GDM1 (cell line): ENCODE results near the gene KLHL3.
"Not testable (repeated sequence)": the region's sequence is repeated elsewhere in the genome, so short reads cannot be mapped to it uniquely, and the experiment has no call there.

Source experiments
- DNase-seq: peaks from one replicate; lab custom pipeline; 2025; lab: John Stamatoyannopoulos, UW

KLHL3 gene

DNA sequence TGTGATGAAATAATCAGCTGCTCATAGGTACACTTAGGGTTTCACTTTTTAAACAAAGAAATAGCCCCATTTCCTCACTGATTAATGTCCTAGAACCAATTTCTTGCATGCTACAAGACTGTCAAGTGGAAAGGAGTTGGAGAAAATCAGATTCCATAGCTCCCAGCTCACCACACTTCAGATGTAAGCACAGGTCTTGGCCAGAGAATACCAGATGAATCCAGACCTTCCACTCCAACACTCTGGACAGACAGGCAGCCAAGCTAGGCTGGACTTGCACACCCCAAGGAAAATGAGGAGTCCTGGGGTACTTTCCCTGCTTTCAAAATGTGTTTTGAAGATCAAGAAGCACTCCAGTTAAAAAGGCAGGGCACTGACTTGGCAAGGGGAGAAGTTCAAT, 68.5 kb downstream of the KLHL3 start:
- DNase-seq = no peak

DNA sequence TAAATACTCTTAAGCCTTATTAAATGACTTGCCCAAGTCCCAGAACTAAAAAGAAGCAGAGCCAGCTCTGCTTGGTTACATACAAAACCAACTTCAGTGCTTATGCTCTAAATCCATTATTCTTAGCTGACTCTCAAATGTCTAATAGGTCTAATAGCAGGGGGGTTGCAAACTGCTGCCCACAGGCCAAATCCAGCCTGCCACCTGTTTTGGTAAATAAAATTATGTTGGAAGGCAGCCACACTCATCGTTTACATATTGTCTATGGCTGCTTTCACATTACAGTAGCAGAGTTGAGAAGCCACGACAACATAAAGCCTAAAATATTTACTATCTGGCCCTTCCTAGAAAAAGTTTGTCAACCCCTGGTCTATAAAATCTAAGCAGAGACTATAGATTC, 69.0 kb downstream of the KLHL3 start:
- no peak for DNase-seq

DNA sequence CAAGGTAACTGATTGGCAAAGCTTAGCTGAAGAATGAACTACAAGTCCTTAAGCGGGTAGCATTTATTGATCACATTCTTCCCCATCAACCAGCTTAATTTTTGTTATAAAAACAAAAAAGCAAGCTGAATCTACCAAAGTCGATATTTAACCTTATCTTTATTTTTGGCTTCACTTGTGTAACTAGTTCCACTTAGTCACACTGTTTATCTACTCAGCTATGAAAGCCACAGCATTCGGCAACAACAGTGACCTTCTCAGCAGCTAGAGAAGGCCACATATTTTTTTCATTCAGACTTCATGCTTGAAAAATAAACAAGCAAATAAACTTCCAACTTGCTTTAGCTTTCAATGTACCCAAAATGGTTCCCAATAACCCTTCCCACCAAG, 69.4 kb downstream of the KLHL3 start:
- no peak for DNase-seq

DNA sequence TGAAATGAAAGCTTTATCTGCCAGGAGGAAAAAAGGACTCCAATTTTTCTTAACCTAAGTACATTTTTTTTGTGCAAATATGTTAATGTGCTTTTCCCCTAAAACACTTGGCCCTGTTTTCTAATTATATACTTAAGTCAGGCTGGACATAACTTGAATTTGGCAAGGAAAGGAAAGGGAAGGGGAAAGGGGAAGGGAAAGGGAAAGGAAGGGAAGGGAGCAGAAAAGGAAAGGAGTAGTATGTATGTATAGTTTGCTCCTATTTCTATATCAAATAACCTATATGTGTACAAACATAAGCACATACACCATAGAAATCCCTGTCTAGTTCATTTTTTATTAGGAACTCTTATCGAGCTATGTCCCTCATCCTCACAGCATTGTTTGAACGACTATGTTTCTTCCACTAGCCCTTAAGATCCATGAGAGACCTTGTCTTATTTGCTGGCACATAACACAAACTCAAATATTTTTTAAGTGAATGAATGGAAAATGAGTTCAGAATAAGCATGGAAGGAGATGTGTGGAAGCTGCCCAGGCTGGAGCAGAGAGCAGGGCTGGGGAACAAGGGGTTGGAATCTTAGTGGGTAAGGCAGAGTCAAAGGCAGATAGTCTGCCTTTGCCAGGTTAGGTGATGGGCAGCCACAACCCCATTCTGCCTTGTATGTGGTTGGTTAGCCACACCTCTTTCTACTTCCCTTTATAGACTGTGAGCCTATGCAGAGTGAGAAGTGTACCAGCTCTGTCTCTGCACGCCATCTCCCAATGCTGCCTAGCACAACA, 70.0 kb downstream of the KLHL3 start:
- DNase-seq = peak; percentile 64

DNA sequence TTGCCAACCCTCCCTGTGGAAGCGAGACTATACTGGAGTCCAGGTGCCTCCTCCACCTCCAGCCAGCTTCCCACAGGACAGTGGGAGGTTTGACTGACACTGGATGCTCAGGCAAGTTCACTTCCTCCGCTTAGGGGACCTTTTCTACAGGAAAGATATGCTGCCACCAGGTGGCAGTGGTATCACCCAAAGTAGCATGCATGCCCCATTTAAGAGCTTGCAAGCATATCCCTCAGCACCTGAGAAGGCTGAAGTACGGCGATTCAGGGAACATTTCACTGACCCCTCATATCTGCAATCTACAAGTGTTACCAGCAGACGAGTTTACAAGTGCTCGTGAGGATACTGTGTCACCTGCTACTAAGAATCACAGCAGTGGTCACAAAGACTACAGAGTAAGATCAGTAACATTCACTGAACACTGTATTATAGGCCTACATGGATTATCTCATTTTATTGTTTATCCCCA, 75.5 kb downstream of the KLHL3 start:
- peak; percentile 73 for DNase-seq

DNA sequence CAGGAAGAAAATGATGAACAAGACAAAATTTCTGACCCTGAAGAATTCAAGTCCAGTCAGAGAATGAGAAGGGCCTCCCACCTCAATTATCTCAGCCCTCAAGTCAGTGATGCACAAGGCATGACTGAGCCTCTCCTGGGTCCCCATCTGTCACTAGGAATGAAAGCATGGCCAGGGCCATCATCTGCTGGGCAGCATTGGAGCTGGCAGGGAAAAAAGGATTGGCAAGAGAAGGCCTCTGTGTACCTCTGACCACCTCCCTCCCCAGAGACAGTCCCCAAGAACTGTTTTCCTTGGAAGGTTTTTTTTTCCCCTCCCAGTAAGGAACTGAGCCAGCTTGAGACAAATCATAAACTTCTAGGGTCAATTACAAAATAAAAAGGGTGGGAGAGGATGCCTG, 76.7 kb downstream of the KLHL3 start:
- DNase-seq = no peak

DNA sequence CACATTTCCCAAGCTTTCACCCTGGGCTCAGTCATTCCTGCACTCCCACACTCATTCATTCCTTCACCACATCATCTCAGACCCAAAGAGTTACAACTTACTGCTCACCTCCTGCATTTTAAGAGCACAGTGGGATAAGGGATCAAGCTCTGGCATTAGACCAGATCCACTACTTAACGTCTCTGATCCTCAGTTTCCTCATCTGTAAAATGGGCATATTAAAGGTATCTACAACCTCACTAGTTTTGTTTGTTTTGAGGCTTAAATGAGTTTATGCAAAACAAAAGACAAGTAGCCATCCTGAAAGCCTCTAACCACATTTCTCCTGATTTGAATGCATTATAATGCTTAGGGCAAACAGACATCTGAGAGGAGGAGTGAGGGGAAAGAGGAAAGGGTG, 77.6 kb downstream of the KLHL3 start:
- no peak for DNase-seq

DNA sequence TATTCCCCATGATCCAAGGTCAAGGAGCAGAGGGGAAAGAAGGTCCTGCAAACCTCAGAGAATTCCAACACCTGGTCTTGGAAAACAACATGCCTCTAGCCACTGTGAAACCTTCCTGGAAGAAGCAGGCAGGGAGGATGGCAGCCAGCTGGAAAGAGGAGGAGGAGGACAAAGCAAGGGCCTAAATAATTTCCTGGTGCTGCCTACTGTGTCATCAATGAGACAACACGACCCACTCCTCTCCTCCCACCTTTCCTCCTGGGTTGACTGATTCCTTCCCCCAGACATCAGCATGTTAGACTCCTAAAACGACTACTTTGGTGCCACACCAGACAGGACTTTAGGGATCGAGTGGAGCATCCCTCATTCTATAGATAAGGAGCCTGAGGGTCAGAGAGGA, 78.8 kb downstream of the KLHL3 start:
- no peak for DNase-seq

DNA sequence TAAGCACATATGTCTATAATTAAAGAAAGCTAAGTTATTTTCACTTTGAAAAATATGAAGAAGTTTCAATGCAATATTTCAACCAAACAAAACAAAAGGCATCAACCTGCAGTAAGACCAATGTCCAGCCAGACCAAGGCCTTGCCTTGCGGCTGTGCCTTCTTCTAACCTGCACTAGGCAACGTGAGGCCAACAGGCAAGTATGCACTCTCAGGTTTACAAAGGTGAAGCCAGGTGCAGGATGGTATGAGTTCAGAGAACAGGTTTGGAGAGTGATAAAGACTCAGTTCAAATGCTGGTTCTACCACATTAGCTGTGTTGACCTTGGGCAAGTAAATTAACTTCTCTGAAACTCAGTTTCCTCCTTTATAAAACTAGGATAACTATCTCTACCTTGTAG, 79.3 kb downstream of the KLHL3 start:
- no peak for DNase-seq

DNA sequence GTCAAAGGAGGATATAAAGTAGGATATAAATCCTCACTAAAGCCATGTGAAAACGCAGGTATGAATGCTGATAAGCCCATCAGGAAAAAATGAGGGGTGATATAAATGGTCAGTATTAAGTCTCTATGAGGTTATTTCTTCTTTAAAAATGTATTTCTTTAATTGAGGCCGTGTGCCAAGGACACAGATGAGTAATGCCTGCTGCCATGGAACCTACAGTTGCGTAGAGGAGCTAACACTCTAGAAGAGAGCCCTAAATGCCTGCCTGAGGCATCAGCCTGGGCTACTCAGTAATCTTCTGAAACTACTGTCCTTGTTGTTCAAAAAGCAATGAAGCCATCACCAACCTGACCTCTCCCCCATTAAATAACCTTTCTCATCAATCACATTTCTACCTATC, 84.9 kb downstream of the KLHL3 start:
- no peak for DNase-seq

DNA sequence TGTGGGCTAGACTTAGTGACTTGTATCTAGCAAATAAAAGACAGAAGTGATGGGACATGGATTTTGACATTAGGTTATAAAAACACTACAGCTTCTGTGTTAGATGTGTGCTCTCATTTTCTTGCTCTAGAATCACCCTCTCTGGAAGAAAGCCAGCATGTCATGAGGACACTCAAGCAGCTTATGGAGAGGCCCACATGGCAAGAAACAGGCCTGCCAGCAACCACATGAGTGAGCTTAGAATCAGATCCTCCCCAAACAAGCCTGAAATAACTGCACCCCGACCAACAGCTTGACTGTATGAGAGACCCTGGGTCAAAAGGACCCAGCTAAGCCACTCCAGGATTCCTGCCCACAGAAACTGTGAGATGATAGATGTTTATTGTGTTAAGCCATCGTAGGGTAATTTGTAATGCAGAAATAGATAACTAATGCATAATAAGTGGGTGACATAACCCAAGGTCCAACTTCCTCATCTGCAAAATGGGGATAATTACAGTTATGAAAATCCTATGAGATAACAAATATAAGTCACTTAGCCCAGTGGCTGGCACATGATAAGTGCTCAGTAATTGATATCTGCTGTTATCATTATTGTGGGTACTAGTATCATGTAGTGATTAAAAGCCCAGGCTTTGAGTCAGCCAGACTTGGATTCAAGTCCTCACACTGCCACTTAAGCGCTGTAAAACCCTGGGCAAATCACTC, 86.5 kb downstream of the KLHL3 start:
- DNase-seq = no peak

DNA sequence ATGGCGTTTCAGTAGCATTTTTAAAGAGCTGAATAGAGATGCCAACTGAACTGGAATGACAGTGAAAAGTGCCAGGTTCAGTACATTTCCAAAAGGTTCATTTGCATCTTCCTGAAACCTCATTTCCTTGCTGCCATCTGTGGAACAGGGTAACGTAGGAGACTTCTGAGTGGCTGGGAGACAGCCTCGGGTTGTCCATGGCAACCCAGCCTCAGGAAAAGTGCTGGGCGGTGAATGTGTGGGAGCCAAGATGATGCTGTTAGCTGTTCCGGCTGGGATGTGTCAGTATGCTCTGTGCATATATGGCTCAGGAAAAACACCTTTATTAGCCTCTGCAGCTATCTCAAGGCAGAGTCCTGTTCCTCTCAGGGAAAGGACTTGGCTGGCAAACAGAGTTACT, 87.5 kb downstream of the KLHL3 start:
- no peak for DNase-seq

DNA sequence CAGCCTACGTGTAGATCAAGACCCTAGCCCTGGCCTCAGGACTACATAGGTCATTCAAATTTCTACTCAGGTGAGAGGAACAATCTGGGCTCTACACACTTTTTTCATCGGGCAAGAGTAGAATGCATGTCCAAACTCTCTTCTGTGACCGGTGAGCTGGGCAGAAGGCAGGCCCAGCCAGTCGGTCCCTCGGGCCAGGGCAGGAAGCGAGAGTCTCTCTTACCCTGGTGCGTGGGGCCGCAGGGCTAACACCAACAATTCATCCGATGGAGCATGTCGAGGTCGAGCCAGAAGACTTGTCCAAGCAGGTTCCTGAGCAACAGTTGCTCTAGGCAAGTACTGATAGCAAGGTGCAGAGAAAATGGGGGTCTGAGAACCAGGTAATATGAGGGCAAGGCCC, 88.5 kb downstream of the KLHL3 start:
- no peak for DNase-seq

DNA sequence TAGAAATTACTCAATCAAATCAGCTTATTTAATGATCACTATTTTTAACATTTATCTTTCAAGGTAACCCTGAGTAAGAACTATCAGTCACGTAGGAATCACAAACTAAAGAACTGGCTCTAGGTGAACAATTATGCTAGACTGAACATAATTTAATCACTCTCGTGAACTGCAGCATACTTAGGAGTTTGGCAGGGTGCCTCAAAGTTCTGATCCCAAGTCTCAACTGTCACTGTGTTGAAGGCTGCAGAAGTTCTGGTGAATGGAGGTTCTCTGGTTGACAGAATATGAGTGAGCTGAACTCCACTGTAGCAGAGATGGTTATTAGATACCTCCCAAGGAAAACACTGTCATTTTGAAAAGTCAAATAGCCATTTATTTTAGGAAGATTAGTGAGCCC, 89.1 kb downstream of the KLHL3 start:
- DNase-seq = no peak

DNA sequence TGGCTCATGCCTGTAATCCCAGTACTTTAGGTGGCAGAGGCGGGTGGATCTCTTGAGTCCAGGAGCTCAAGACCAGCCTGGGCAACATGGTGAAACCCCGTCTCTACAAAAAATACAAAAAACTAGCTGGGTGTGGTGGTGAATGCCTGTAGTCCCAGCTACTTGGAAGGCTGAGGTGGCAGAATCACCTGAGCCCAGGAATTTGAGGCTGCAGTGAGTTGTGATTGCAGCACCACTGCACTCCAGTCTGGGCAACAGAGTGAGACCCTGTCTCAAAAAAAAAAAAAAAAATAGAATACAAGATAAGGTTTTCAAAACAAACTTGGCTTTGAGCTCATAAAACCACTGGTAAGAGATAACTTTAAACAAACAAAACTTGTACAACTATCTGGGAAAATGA, 92.8 kb downstream of the KLHL3 start:
- DNase-seq = not testable (repeated sequence)

DNA sequence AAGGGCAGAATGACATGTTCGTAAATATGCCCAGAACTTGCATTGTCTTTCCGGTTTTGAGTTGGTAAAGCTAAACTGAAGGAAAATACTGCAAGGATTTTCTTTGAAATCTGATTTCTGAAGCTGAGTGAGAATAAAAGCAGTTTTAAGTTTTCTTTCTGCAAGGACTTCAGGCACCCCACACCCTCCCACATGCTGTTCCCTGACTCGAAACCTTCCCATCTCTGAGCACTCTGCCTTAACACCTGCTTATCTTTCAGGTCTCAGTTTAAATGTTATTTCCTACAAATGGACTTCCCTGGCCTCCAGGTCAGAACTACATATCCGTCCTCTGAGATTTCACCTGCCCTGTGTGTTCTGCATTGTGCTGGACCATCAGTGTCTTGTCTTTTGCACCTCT, 93.8 kb downstream of the KLHL3 start:
- DNase-seq = no peak

DNA sequence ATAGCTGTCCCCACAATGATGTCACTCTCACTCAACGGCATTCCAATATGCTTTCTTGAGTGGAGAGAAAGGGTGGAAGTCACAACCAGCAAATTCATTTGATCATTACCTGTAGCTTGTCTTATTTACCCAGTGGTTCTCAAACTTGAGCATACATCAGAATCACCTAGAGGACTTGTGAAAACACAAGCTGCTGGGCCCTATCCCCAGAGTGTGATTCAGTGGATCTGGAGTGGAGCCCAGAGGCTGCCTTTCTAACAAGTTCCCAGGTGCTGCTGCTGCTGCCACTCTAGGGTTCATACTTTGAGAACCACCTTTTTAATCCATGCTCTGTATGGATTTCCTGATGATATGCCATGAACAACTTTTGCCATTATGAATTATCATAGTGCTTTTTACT, 94.7 kb downstream of the KLHL3 start:
- no peak for DNase-seq

DNA sequence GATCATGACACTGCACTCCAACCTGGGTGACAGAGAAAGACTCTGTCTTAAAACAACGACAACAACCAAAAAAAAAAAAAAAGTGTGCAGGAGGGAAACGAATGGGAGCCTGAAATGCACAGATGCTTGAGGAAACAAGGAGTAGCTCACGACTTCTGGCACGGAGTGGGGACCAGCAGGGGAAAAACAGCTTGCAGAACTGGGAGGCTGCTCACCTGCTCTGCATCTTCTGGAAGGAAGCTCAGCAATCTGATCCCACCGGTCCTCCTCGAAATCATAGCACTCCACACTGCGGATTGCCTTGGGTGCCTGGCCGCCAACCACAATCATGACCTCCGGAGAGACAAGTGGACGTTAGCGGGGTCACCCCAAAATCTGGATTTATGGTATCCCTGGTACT, 96.2 kb downstream of the KLHL3 start:
- DNase-seq = no peak

DNA sequence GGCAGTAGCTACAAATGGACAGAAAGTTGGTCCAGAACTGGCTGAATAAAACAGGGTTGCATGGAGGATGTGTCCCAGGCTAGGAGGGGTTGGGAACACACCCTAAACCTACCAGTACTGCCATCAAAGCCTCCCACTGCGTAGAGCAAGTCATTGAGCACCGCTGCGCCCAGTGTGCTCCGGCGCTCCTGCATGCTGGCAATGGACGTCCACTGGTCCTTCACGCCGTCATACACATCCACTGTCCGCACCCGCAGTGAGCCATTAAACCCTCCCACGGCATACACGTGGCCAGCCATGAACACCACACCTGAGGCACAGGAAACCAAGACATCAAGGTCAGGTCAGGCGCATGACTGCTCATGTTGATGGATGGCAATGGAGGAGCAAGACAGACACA, 97.0 kb downstream of the KLHL3 start:
- DNase-seq = no peak

DNA sequence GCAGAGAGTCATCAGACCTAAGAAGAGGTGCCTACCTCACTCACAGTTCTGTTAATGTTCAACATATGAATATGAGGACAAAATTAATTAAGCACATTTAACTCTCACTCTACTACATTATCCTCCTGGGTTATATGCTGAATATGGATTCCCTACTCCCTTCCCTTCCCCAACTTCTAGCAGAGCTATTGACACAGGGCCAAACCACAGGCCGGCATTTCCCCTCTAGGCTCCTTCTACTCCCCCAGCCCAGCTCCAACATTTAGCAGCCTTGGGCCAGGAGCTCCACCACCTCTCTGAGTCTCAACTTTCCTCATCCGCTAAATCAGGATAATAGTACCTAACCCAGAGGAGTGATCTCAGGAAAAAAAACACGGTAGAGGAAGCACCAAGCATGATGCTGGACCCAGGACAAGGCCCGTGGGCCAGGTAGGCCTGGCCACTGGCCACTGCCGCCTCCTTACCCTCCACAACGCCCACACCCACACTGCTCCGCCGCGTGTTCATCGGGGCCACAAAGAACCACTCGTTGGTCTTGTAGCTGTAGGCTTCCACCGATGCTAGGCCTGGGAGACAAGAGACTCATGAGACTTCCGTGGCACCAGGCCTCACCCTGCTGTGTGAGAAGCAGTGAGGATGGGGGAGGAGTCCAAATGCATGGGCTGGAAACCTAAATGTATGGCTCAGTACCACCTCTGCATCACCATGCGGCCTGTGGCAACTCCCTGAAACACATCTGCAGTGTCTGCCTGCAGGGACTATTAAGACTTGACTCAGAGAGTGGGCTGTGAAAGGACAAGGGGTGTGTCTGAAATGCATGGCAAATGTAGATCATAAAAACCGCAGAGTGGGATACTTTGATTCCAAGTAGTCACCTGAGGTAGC, 98.8 kb downstream of the KLHL3 start:
- DNase-seq = no peak

DNA sequence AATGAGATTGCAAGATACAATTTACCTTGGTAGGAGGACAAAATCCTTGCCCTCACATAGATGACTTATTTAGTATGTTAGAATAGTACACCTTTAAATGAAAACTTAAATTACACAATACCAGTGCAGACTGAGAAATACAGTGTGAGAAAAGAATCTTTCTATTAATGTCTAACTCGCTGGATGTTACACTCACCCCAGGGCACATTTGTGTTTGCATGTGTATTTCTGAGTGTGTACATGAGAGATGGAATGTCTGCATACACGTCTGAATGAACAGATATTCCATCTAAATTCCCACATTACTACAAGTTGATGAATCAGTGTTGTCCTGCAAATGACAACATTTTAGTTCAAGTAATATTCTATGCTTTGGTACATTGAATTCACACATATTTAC, 99.8 kb downstream of the KLHL3 start:
- DNase-seq = no peak

DNA sequence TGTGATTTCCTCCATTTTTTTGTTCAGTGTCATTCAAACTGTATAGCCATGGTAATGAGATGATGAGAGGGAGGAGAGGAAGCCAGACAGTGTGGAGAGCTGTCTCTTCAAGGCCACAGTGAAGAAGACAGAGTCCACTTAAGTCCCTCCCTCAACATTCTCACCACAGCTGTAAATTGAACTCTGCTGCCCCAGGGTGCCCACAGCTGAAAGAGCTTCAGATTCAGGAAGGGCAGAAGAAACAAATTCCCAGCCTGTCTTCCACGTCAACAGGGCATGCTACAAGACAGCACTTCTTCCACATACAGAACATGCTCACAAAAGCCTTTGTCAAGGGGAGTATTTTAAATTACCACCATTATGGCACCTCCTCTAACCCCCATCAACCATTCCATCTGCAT, 100.4 kb downstream of the KLHL3 start:
- no peak for DNase-seq

DNA sequence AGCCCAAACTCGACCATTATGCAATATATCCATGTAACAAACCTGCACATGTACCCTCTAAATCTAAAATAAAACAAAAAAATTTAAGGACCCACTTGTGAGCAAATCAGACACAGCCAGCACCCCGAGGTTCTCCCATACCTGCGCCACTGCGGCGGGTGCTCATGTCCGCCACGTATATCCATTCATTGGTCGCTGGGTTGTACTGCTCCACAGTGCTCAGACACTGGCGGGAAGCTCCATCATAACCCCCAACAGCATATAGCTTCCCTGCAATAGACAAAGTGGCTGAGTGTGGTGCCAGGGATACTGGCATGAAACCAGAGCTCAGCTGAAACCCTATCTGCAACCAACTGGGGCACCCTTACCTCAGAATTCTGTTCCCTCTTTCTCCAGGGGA, 102.0 kb downstream of the KLHL3 start:
- no peak for DNase-seq
